GM21529 (cell line): ENCODE data around the gene RGS2.
A peak's percentile ranks its signal among the peaks of the same experiment; 100 is the strongest.

Source experiments
- ATAC-seq: cut with Tn5 transposase; IDR thresholded peaks from one replicate; pipeline ENCODE4 v1.9.1; 2021; ENCODE audit not compliant: unreplicated experiment

The RGS2 gene

GRCh38 chr1:192794768-192795035, 14.1 kb upstream of the RGS2 start:
- no peak for ATAC-seq

- no peak for ATAC-seq
Observed at GRCh38 chr1:192795916-192796618, 12.8 kb upstream of the RGS2 start.

GRCh38 chr1:192797143-192797542, 11.7 kb upstream of the RGS2 start:
- no peak for ATAC-seq

GRCh38 chr1:192797891-192798290, 10.9 kb upstream of the RGS2 start:
- ATAC-seq, result no peak

- ATAC-seq, result no peak
Observed at GRCh38 chr1:192801451-192801850, 7.4 kb upstream of the RGS2 start.

GRCh38 chr1:192802406-192802805, 6.4 kb upstream of the RGS2 start:
- ATAC-seq, result no peak

- no peak for ATAC-seq
Observed at GRCh38 chr1:192803501-192803900, 5.3 kb upstream of the RGS2 start.

GRCh38 chr1:192805832-192806323, 3.0 kb upstream of the RGS2 start:
- peak; percentile 32 for ATAC-seq

GRCh38 chr1:192807211-192808162, 1.4 kb upstream of the RGS2 start:
- peak; percentile 44 for ATAC-seq

GRCh38 chr1:192808163-192808517, 699 bp upstream of the RGS2 start:
- no peak for ATAC-seq

GRCh38 chr1:192809307-192810252, 741 bp downstream of the RGS2 start:
- no peak for ATAC-seq

GRCh38 chr1:192810253-192810880, 1.5 kb downstream of the RGS2 start:
- no peak for ATAC-seq

- ATAC-seq, result no peak
Observed at GRCh38 chr1:192811006-192811405, 2.2 kb downstream of the RGS2 start.

- ATAC-seq, result no peak
Observed at GRCh38 chr1:192811594-192812239, 2.9 kb downstream of the RGS2 start.

- no peak for ATAC-seq
Observed at GRCh38 chr1:192812420-192813209, 3.8 kb downstream of the RGS2 start.

GRCh38 chr1:192814805-192815204, 6.0 kb downstream of the RGS2 start:
- ATAC-seq, result no peak

- ATAC-seq, result no peak
Observed at GRCh38 chr1:192817246-192817645, 8.4 kb downstream of the RGS2 start.

- ATAC-seq, result no peak
Observed at GRCh38 chr1:192821296-192821695, 12.5 kb downstream of the RGS2 start.

GRCh38 chr1:192824511-192824910, 15.7 kb downstream of the RGS2 start:
- ATAC-seq, result no peak
